Activated naive CD8-positive, alpha-beta T cell treated with anti-CD3 and anti-CD28 coated beads, Interleukin-2, amount 10 ng/mL, durations not matched to agents 7 days and 5 days (primary cell): ENCODE data around the gene PRM2. TPM values are rescaled to one million over a fixed set of nuclear protein-coding genes. Genes with fewer than 3 reads are reported as not detected.

Experiments used
- ATAC-seq: fragments of 150-1000 bp; cut with Tn5 transposase; one replicate; pipeline ENCODE4 v1.10.0; 2021; ENCODE audit warnings: low read depth, moderate library complexity
- POLR2A ChIA-PET: fragments of 350-600 bp; sonication (Branson Sonifier 250); formaldehyde crosslinking; loops from one replicate; lab custom pipeline; 2021; ENCODE audit warnings: antibody characterized with exemption; lab: Charles Lee
- DNase-seq: peaks from one replicate; pipeline ENCODE4 v3.0.0; 2021
- H3K27ac Mint-ChIP-seq: one replicate; pipeline ENCODE4 v1.8.0; 2022; ENCODE audit warnings: mild to moderate bottlenecking, mixed read lengths
- H3K27me3 Mint-ChIP-seq: one replicate; pipeline ENCODE4 v1.8.0; 2022; ENCODE audit warnings: mild to moderate bottlenecking, moderate library complexity, mixed read lengths
- H3K36me3 Mint-ChIP-seq: one replicate; pipeline ENCODE4 v1.8.0; 2021; ENCODE audit warnings: mild to moderate bottlenecking, mixed read lengths
- H3K4me1 Mint-ChIP-seq: one replicate; pipeline ENCODE4 v1.8.0; 2021; ENCODE audit warnings: mixed read lengths
- H3K4me3 Mint-ChIP-seq: one replicate; pipeline ENCODE4 v1.8.0; 2022; ENCODE audit warnings: mild to moderate bottlenecking, moderate library complexity, mixed read lengths
- H3K9me3 Mint-ChIP-seq: one replicate; pipeline ENCODE4 v1.8.0; 2021; ENCODE audit warnings: mixed read lengths
- total RNA-seq, 2 experiments: library from RNA; stranded (reverse); gene quantifications; one replicate each; pipeline ENCODE4 v1.2.3, GENCODE V29; 2021

The PRM2 gene
- total RNA-seq, 2 experiments from 2014 or later, result not detected

- Mint-ChIP-seq H3K4me3 (peak overlapping the region; percentile 58), H3K4me1 (peaks cover 63% of the 10 kb centered on the region), H3K36me3 (peaks cover 3% of the 10 kb centered on the region), H3K9me3 (no peaks in the 10 kb centered on the region), H3K27me3 (no peaks in the 10 kb centered on the region), H3K27ac (peak overlapping the region; percentile 75)
- POLR2A ChIA-PET, result interaction anchor here (0.7 to 7.3 kb wide), 5 partner anchors 11 to 132 kb away, joined by 3 to 96 read pairs (median 3); partner anchors contain the start of genes RMI2 and SOCS1
- DNase-seq (no peak), ATAC-seq (no peak)
These were observed 37.4 kb upstream of the PRM2 start for GRCh38 chr16:11313493-11314308.

- Mint-ChIP-seq H3K9me3 (no peaks in the 10 kb centered on the region), H3K27me3 (no peaks in the 10 kb centered on the region), H3K36me3 (no peaks in the 10 kb centered on the region), H3K4me3 (peak overlapping the region; percentile 58), H3K4me1 (peaks cover 68% of the 10 kb centered on the region), H3K27ac (peak overlapping the region; percentile 75)
- no peak for DNase-seq
- POLR2A ChIA-PET, result interaction anchor here (0.7 to 7.3 kb wide), 13 partner anchors 8 to 131 kb away, joined by 3 to 96 read pairs (median 3); partner anchors contain the start of genes RMI2 and SOCS1
- ATAC-seq, result peak; percentile 30
These were observed 36.6 kb upstream of the PRM2 start for GRCh38 chr16:11312718-11313492.

- Mint-ChIP-seq H3K9me3 (no peaks in the 10 kb centered on the region), H3K4me1 (peaks cover 61% of the 10 kb centered on the region), H3K4me3 (peak overlapping the region; percentile 69), H3K27ac (peak overlapping the region; percentile 97), H3K27me3 (no peaks in the 10 kb centered on the region), H3K36me3 (no peaks in the 10 kb centered on the region)
- peak; percentile 83 for ATAC-seq
- DNase-seq, result peak; percentile 72
- POLR2A ChIA-PET, result interaction anchor here (1.0 to 7.3 kb wide), 10 partner anchors 10 to 87 kb away, joined by 3 to 96 read pairs (median 6); partner anchors contain the start of genes RMI2 and SOCS1
These were observed 34.8 kb upstream of the PRM2 start for GRCh38 chr16:11310997-11311561.

- Mint-ChIP-seq H3K9me3 (no peaks in the 10 kb centered on the region), H3K27me3 (no peaks in the 10 kb centered on the region), H3K4me1 (peaks cover 63% of the 10 kb centered on the region), H3K27ac (peak overlapping the region; percentile 97), H3K36me3 (no peaks in the 10 kb centered on the region), H3K4me3 (peak overlapping the region; percentile 69)
- POLR2A ChIA-PET, result interaction anchor here (1.0 to 7.3 kb wide), 6 partner anchors 12 to 86 kb away, joined by 3 to 96 read pairs (median 13); partner anchors contain the start of gene SOCS1
- no peak for DNase-seq
- no peak for ATAC-seq
These were observed 34.3 kb upstream of the PRM2 start for GRCh38 chr16:11310634-11310977.

- ATAC-seq (no peak), DNase-seq (no peak)
- Mint-ChIP-seq H3K9me3 (no peaks in the 10 kb centered on the region), H3K27me3 (no peaks in the 10 kb centered on the region), H3K27ac (peak overlapping the region; percentile 97), H3K36me3 (no peaks in the 10 kb centered on the region), H3K4me3 (peak overlapping the region; percentile 69), H3K4me1 (peaks cover 64% of the 10 kb centered on the region)
- POLR2A ChIA-PET, result interaction anchor here (1.0 to 7.3 kb wide), 7 partner anchors 12 to 86 kb away, joined by 3 to 96 read pairs (median 9); partner anchors contain the start of gene SOCS1
These were observed 33.8 kb upstream of the PRM2 start for GRCh38 chr16:11309895-11310633.

GRCh38 chr16:11308493-11309283, 32.4 kb upstream of the PRM2 start:
- Mint-ChIP-seq H3K4me1 (peaks cover 58% of the 10 kb centered on the region), H3K27ac (peak overlapping the region; percentile 80), H3K9me3 (no peaks in the 10 kb centered on the region), H3K36me3 (no peaks in the 10 kb centered on the region), H3K27me3 (no peaks in the 10 kb centered on the region), H3K4me3 (no peak overlapping the region)
- ATAC-seq (no peak), DNase-seq (no peak)
- POLR2A ChIA-PET, result interaction anchor here (1.2 to 7.3 kb wide), 4 partner anchors 10 to 53 kb away, joined by 3 to 96 read pairs (median 30); partner anchors contain the start of gene SOCS1

- POLR2A ChIA-PET, result interaction anchor here (1.4 to 7.3 kb wide), 3 partner anchors 10 to 52 kb away, joined by 3 to 96 read pairs (median 54); partner anchors contain the start of gene SOCS1
- peak overlapping the region; percentile 38 for H3K27ac Mint-ChIP-seq
- no peak for ATAC-seq
These were observed 31.6 kb upstream of the PRM2 start for GRCh38 chr16:11307639-11308492.

GRCh38 chr16:11306997-11307638, 30.8 kb upstream of the PRM2 start:
- Mint-ChIP-seq H3K9me3 (no peaks in the 10 kb centered on the region), H3K36me3 (no peaks in the 10 kb centered on the region), H3K4me1 (peaks cover 45% of the 10 kb centered on the region), H3K4me3 (no peak overlapping the region), H3K27me3 (no peaks in the 10 kb centered on the region), H3K27ac (no peak overlapping the region)
- ATAC-seq (no peak), DNase-seq (no peak)
- POLR2A ChIA-PET, result interaction anchor here (1.4 to 7.3 kb wide), 3 partner anchors 9 to 51 kb away, joined by 3 to 96 read pairs (median 54); partner anchors contain the start of gene SOCS1

More at GRCh38 chr16:11307639-11308492, 31.6 kb upstream of the PRM2 start:
- no peaks in the 10 kb centered on the region for H3K36me3 Mint-ChIP-seq
- H3K9me3 Mint-ChIP-seq, result no peaks in the 10 kb centered on the region
- no peaks in the 10 kb centered on the region for H3K27me3 Mint-ChIP-seq
- H3K4me3 Mint-ChIP-seq, result no peak overlapping the region
- DNase-seq, result no peak
- peaks cover 49% of the 10 kb centered on the region for H3K4me1 Mint-ChIP-seq

- Mint-ChIP-seq H3K9me3 (no peaks in the 10 kb centered on the region), H3K27ac (no peak overlapping the region), H3K36me3 (no peaks in the 10 kb centered on the region), H3K4me3 (no peak overlapping the region), H3K4me1 (peaks cover 44% of the 10 kb centered on the region), H3K27me3 (no peaks in the 10 kb centered on the region)
- no peak for ATAC-seq
- POLR2A ChIA-PET, result no interaction called here
- DNase-seq, result no peak
These were observed 30.1 kb upstream of the PRM2 start for GRCh38 chr16:11306381-11306780.

GRCh38 chr16:11303405-11304138, 27.3 kb upstream of the PRM2 start:
- Mint-ChIP-seq H3K36me3 (no peaks in the 10 kb centered on the region), H3K4me1 (peaks cover 27% of the 10 kb centered on the region), H3K9me3 (no peaks in the 10 kb centered on the region), H3K27ac (no peak overlapping the region), H3K27me3 (no peaks in the 10 kb centered on the region), H3K4me3 (no peak overlapping the region)
- ATAC-seq (no peak), DNase-seq (no peak)
- POLR2A ChIA-PET, result no interaction called here
